Neuronal stem cell (in vitro differentiated cells): ENCODE measurements around the gene CYP4Z1.
"Not testable (repeated sequence)": the region's sequence is repeated elsewhere in the genome, so short reads cannot be mapped to it uniquely, and the experiment has no call there.

ENCODE experiments used
- DNase-seq: peaks from one replicate; pipeline ENCODE4 v3.0.0-alpha.2; 2013; ENCODE audit warnings: low spot score
- H2AFZ ChIP-seq: one replicate; pipeline ENCODE4 v1.6.1; 2013; ENCODE audit warnings: mild to moderate bottlenecking, low read length, inconsistent platforms
- H2AK5ac ChIP-seq: 2 replicates; pipeline ENCODE4 v1.6.1; 2013; ENCODE audit warnings: low read depth, mild to moderate bottlenecking, inconsistent platforms, low read length, moderate library complexity, mixed read lengths
- H2BK120ac ChIP-seq: 2 replicates; pipeline ENCODE4 v1.6.1; 2013; ENCODE audit warnings: low read depth, mild to moderate bottlenecking, inconsistent platforms, low read length, moderate library complexity, mixed read lengths
- H2BK12ac ChIP-seq: one replicate; pipeline ENCODE4 v1.6.1; 2013; ENCODE audit warnings: low read length, inconsistent platforms
- H2BK15ac ChIP-seq: 2 replicates; pipeline ENCODE4 v1.6.1; 2013; ENCODE audit warnings: mild to moderate bottlenecking, low read length, inconsistent platforms, mixed read lengths
- H2BK5ac ChIP-seq: one replicate; pipeline ENCODE4 v1.6.1; 2013; ENCODE audit warnings: inconsistent platforms, mild to moderate bottlenecking, low read length, moderate library complexity
- H3K14ac ChIP-seq: one replicate; pipeline ENCODE4 v1.6.1; 2013; ENCODE audit warnings: low read length, inconsistent platforms
- H3K18ac ChIP-seq: 2 replicates; pipeline ENCODE4 v1.6.1; 2013; ENCODE audit warnings: low read length, inconsistent platforms
- H3K23ac ChIP-seq: 2 replicates; pipeline ENCODE4 v1.6.1; 2013; ENCODE audit warnings: low read depth, mild to moderate bottlenecking, mixed read lengths, low read length, inconsistent platforms; ENCODE audit not compliant: poor library complexity
- H3K27ac ChIP-seq: replicated peaks from 3 replicates; pipeline ENCODE4 v1.5.1; 2013; ENCODE audit warnings: low read length, inconsistent platforms
- H3K27me3 ChIP-seq, 3 experiments: 2 replicates each; pipeline ENCODE4 v1.6.1; 2013; ENCODE audit warnings: low read length in 3 of 3, mild to moderate bottlenecking in 2 of 3, inconsistent platforms in 1 of 3, low read depth in 1 of 3, mixed read lengths in 1 of 3, moderate library complexity in 1 of 3; ENCODE audit not compliant: control insufficient read depth in 3 of 3, insufficient read depth in 3 of 3
- H3K36me3 ChIP-seq, 2 donors: replicated peaks in 1 of 2; 2 replicates each; pipeline ENCODE4 v1.6.1; 2013; ENCODE audit warnings: low read length in 2 of 2; ENCODE audit not compliant: control insufficient read depth in 2 of 2, insufficient read depth in 2 of 2
- H3K4ac ChIP-seq: 2 replicates; pipeline ENCODE4 v1.6.1; 2013; ENCODE audit warnings: inconsistent platforms, mild to moderate bottlenecking, low read length, moderate library complexity
- H3K4me1 ChIP-seq, 2 donors: 1 replicate in 1 of 2; 2 replicates in 1 of 2; pipeline ENCODE4 v1.6.1; 2013; ENCODE audit warnings: low read length in 2 of 2, low read depth in 1 of 2; ENCODE audit not compliant: control insufficient read depth in 2 of 2, insufficient read depth in 1 of 2
- H3K4me2 ChIP-seq: one replicate; pipeline ENCODE4 v1.6.1; 2013; ENCODE audit warnings: mild to moderate bottlenecking, low read length, inconsistent platforms; ENCODE audit not compliant: insufficient read depth, poor library complexity, severe bottlenecking
- H3K4me3 ChIP-seq, 2 donors: 2 replicates each; pipeline ENCODE4 v1.5.1; 2013; ENCODE audit warnings: low read length in 2 of 2, mild to moderate bottlenecking in 2 of 2, inconsistent platforms in 1 of 2, moderate library complexity in 1 of 2
- H3K79me1 ChIP-seq: one replicate; pipeline ENCODE4 v1.6.1; 2013; ENCODE audit warnings: low read depth, mild to moderate bottlenecking, inconsistent platforms, low read length, moderate library complexity
- H3K9ac ChIP-seq: one replicate; pipeline ENCODE4 v1.6.1; 2013; ENCODE audit warnings: mild to moderate bottlenecking, low read depth, low read length, inconsistent platforms; ENCODE audit not compliant: poor library complexity
- H3K9me3 ChIP-seq, 2 donors: replicated peaks in 1 of 2; 2 replicates each; pipeline versions ENCODE3 to v1.6.1; 2013; ENCODE audit warnings: low read length in 2 of 2, mild to moderate bottlenecking in 2 of 2, inconsistent platforms in 1 of 2, low read depth in 1 of 2, mixed read lengths in 1 of 2, moderate library complexity in 1 of 2; ENCODE audit not compliant: control insufficient read depth in 2 of 2, insufficient read depth in 1 of 2
- H4K8ac ChIP-seq: one replicate; pipeline ENCODE4 v1.6.1; 2013; ENCODE audit warnings: low read depth, mild to moderate bottlenecking, inconsistent platforms, low read length, moderate library complexity
- H4K91ac ChIP-seq: one replicate; pipeline ENCODE4 v1.6.1; 2013; ENCODE audit warnings: low read length, low read depth, mild to moderate bottlenecking, inconsistent platforms; ENCODE audit not compliant: poor library complexity
- WGBS, 2 donors: extraction: QIAGEN DNeasy Blood & Tissue Kit; methylation state at CpG; one replicate each; pipeline ENCODE4 v1.1.7; 2013; ENCODE audit warnings: missing lambda C conversion rate in 2 of 2, mixed read lengths in 1 of 2; ENCODE audit not compliant: insufficient read length in 2 of 2, insufficient replicate concordance in 1 of 2; ENCODE audit errors: extremely low coverage in 2 of 2; 5-methylcytosine and 5-hydroxymethylcytosine counted together

CYP4Z1 gene

GRCh38 chr1:47089356-47089755 is 22.3 kb downstream of the CYP4Z1 start:
- not testable (repeated sequence) for H3K79me1 ChIP-seq, H3K36me3 ChIP-seq, H3K18ac ChIP-seq, H3K9ac ChIP-seq, H3K4me2 ChIP-seq, H2BK15ac ChIP-seq, H2BK12ac ChIP-seq, H3K27me3 ChIP-seq, H3K9me3 ChIP-seq, H3K23ac ChIP-seq, H2AK5ac ChIP-seq, H2BK5ac ChIP-seq, H2AFZ ChIP-seq, H3K4ac ChIP-seq, H4K91ac ChIP-seq, H3K4me1 ChIP-seq, H3K27ac ChIP-seq, H3K14ac ChIP-seq, H2BK120ac ChIP-seq, H3K4me3 ChIP-seq, H4K8ac ChIP-seq
- no CpG with 5 or more reads among the region's 3 CpGs for WGBS, 2 donors
- peak; percentile 23 for DNase-seq

GRCh38 chr1:47091476-47091875 is 24.4 kb downstream of the CYP4Z1 start:
- no CpG with 5 or more reads among the region's 3 CpGs for WGBS, 2 donors
- not testable (repeated sequence) for H3K79me1 ChIP-seq, H3K9me3 ChIP-seq, H2AK5ac ChIP-seq, H2BK5ac ChIP-seq, H3K14ac ChIP-seq, H3K23ac ChIP-seq, H3K4me2 ChIP-seq, H4K8ac ChIP-seq, H4K91ac ChIP-seq, H3K18ac ChIP-seq, H3K4ac ChIP-seq, H3K27ac ChIP-seq, H3K4me3 ChIP-seq, H3K36me3 ChIP-seq, H2BK120ac ChIP-seq, H3K4me1 ChIP-seq, H2AFZ ChIP-seq, H2BK15ac ChIP-seq, H2BK12ac ChIP-seq, DNase-seq, H3K27me3 ChIP-seq, H3K9ac ChIP-seq

GRCh38 chr1:47104816-47105215 is 37.8 kb downstream of the CYP4Z1 start:
- no peak overlapping the region for H3K4me3 ChIP-seq
- no peak overlapping the region for H2BK12ac ChIP-seq
- no peak overlapping the region for H3K14ac ChIP-seq
- no peaks in the 10 kb centered on the region for H3K4me1 ChIP-seq
- H3K23ac ChIP-seq, result no peak overlapping the region
- no peak overlapping the region for H3K4ac ChIP-seq
- DNase-seq, result no peak
- no peaks in the 10 kb centered on the region for H3K27me3 ChIP-seq
- no peak overlapping the region for H3K18ac ChIP-seq
- H3K79me1 ChIP-seq, result no peaks in the 10 kb centered on the region
- H3K9me3 ChIP-seq, result no peaks in the 10 kb centered on the region
- H4K91ac ChIP-seq, result no peak overlapping the region
- no peak overlapping the region for H2AK5ac ChIP-seq
- H2BK120ac ChIP-seq, result no peak overlapping the region
- H2BK15ac ChIP-seq, result no peak overlapping the region
- no CpG with 5 or more reads among the region's 3 CpGs for WGBS, 2 donors
- no peak overlapping the region for H4K8ac ChIP-seq
- H2AFZ ChIP-seq, result no peak overlapping the region
- H3K36me3 ChIP-seq, result no peaks in the 10 kb centered on the region
- no peak overlapping the region for H3K4me2 ChIP-seq
- no peak overlapping the region for H3K9ac ChIP-seq
- no peak overlapping the region for H2BK5ac ChIP-seq
- H3K27ac ChIP-seq, result no peak overlapping the region

GRCh38 chr1:47106792-47107191 is 39.8 kb downstream of the CYP4Z1 start:
- Histone ChIP-seq H3K27ac (no peak overlapping the region), H3K23ac (no peak overlapping the region), H3K4me2 (no peak overlapping the region), H2AK5ac (no peak overlapping the region), H3K4me3 (no peak overlapping the region), H4K8ac (no peak overlapping the region), H2BK5ac (no peak overlapping the region), H2BK12ac (no peak overlapping the region), H3K27me3 (no peaks in the 10 kb centered on the region), H3K36me3 (no peaks in the 10 kb centered on the region), H3K9ac (no peak overlapping the region), H3K4ac (no peak overlapping the region), H3K79me1 (no peaks in the 10 kb centered on the region), H3K9me3 (no peaks in the 10 kb centered on the region), H3K14ac (no peak overlapping the region), H2BK15ac (no peak overlapping the region), H2BK120ac (no peak overlapping the region), H2AFZ (no peak overlapping the region), H3K4me1 (no peaks in the 10 kb centered on the region), H4K91ac (no peak overlapping the region), H3K18ac (no peak overlapping the region)
- no CpG with 5 or more reads among the region's 3 CpGs for WGBS, 2 donors
- no peak for DNase-seq
